Suppressor macrophage treated with lipopolysaccharide for 4 hours (primary cell): Measurements from ENCODE around the gene CCDC107.
"Not testable (repeated sequence)": the region's sequence is repeated elsewhere in the genome, so short reads cannot be mapped to it uniquely, and the experiment has no call there.

Experiments
- DNase-seq: peaks from one replicate; pipeline ENCODE4 v3.0.0-alpha.2; 2020

Gene CCDC107

DNA sequence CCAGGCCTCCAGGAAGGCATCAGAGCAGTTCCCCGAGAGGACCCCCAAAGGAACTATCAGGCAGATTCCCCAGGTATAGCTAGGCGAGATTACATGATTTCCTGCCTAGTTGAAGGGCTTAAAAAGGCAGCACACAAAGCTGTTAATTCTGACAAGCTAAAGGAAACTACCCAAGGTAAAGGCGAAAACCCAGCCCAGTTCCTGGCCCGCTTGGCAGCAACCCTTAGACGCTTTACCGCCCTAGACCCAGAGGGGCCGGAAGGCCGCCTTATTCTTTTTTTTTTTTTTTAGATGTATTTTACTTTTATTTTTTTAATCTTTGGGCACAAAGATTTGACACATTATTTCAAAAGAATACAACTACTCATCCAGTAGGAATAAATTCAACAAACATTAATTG lies 19.3 kb upstream of the CCDC107 start:
- DNase-seq: not testable (repeated sequence)

DNA sequence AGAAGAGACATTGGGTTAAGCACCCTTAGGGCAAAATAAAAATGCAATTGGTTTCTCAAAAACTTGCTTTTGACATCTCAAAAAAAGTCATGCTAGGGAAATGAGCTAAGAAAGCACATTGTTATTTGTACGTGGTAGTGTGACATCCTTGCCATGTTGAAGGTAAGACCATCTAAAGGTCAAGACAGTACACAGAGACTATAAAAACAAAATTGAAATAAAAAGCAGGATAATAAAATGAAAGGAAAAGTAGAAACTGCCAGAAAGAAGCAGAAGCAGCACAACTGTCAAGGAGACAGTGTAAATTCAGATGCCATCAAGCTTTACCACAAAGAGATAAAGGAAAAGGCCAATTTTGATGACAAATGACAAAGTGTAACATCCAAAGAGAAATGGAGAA lies 18.9 kb upstream of the CCDC107 start:
- peak; percentile 72 for DNase-seq

DNA sequence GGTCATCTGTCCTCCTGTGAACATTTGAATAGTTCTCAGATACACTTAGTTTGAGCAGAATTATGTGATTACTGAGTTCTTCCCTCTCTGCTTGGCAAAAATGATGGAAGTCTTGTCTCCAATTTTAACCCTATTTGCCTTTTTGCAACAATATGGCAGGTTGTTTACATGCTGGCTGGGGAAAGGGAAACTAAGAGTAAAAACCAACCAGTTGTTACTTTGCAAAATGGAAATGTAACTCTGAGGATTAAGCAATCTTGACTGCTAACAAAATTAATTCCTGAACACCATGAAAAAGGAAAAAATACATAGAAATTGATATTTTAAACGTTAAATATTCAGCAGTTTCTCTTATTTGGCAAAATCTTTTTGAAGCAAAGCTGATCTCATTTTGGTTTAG lies 18.5 kb upstream of the CCDC107 start:
- DNase-seq: peak; percentile 66

DNA sequence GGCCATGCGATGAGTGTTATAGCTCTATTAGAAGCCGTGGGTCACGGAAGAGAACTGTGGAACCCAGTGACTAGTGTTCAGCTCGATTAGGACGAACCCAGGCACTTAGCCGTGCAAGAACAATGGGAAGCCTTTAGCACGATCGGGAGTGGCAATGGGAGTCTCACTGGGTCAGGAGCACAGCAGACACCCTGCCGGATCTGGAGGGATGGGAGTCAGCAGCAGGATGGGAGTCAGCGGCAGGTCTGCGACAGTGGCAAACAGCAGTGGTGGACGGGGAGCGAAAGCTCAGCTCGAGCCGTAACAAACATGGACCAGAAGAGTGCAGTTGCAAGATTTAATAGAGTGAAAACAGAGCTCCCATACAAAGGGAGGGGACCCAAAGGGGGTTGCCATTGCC lies 17.7 kb upstream of the CCDC107 start:
- not testable (repeated sequence) for DNase-seq

DNA sequence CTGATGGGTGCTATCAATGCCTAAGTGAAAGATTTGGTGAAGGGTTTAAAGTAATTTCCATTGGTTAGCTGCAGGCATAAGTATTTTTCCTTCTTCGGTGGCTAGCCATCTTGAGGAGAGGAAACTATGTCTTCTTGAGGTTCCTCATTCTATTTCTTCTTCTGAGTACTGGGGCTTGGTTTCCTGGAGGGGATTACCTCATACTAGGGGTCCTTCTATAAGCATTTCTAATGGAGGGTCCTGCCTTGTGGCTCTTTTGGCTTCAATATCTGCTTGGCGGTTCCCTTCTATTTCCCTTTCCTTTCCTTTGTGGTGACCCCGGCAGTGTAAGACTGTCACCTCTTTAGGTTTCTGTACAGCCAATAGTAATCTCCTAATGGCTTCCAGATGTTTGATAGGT lies 16.6 kb upstream of the CCDC107 start:
- not testable (repeated sequence) for DNase-seq

DNA sequence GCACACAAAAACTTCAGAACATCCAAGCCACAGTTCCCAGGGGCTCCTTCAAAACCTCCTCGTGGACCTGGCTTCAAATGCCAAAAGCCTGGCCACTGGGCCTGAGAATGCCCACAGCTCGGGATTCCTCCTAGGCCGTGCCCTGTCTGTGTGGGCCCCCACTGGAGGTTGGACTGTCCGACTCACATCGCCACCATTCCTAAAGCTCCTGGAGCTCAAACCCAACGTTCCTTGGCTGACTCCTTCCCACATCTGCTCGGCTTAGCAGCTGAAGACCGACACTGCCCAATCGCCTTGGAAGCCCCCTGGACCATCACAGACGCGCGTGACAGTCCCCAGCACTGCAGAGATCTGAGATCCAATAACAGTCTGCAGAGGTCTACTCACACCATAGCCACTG lies 15.0 kb upstream of the CCDC107 start:
- DNase-seq: no peak

DNA sequence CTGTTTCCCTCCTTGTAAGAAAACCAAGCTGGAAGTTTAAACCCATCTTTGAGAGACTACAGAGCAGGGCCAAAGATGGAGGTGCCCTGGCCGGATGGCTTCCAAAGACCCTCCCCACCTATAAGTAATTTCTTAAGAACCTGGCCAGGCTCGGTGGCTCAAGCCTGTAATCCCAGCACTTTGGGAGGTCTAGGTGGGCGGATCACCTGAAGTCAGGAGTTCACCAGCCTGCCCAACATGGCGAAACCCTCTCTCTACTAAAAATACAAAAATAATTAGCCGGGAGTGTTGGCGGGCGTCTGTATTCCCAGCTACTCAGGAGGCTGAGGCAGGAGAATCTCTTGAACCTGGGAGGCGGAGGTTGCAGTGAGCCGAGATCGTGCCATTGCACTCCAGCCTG lies 12.4 kb upstream of the CCDC107 start:
- DNase-seq: not testable (repeated sequence)

DNA sequence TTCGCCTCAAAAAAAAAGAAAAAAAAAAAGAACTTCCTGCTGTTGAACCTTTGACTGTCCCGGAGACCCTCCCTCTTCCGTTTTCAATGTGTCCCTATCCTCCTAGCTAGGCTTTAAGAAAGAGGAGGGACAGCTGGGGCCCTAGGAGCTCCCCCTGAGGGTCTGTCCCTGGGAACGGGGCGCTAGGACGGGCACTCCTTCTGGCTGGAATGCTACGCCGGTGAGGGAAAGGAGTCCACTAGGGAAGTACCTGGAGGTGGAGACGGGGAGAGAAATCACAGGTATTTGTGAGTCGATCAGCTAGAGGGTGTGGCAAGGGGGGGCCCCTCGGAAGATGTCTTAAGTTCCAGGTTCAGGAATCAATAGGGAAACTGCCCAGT lies 11.9 kb upstream of the CCDC107 start:
- no peak for DNase-seq

DNA sequence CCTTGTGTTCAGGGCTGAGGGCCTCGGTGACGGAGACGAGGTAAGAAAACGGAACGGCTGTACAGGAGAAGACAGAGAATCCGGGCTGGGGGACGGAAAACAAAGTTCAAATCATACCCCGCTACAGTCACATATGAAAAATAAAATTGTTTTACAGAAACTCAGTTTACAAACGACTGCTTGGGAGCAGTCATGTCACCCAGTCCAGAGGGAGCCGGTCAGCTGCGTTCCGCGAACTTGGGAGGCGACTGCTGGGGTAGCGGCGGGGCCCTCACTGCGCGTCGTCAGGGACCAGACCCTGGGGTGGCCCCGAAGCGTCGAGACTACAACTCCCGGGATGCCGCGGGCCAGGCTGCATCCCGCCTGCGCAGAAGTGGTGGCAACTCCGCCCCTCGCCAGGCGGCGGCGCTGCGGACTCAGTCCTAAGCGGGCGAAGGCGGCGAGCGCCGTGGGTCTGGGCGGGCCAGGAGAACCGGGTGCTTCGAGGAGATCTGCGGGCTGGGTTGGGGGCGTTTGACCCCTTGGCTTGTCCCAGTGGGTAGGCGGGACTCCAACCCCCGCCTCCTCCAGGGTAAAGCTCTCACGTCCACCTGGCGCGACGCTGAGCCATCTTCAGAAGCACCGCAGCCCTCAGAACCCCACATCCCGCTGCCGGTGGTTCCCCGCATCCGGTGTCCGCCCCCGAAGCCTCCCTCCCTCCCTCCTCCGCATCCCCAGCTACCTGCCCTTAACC lies 11.4 kb upstream of the CCDC107 start:
- peak; percentile 97 for DNase-seq

DNA sequence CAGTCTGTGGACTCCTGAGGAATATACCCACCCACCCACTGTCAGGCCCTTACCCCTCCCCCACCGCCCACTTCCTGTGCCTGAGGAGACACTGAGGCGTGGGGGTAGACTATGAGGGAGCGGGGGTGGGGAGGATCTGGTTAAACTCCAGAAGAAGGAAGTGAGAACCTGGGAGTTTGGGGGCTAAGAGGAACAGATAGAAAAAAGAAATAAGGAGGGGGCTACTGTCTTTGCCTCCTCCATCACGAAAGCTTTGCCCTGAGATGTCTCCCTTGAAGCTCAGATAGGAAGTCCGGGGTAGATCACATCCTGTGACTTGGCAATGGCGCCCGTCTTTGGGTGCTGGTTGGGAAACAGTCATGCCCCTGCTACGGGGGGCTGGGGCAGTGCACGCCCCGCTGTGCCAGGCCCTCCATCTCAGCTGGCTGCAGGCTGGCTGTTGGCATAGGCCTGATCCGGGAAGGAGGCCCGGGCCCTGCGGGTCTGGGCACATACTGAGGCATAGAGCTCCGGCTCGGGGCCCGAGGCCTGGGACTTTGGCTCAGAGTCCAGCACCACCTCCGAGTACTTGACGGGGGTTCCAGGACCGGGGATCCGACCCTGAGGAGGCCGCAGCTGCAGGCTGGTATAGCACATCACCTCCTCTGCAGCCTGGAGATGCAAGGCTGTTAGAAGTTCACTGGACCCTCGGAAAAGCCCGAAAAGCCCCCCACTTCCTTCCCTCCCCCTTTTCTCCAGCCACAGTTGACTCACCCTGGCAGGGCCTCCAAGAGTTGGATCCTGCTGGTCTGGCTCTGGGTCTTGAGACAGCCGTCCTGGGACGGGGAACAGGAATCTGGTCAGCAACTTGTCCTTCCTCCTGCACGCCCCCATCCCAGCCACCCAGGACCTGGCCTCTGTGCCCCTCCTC lies 8.4 kb upstream of the CCDC107 start:
- peak; percentile 55 for DNase-seq

DNA sequence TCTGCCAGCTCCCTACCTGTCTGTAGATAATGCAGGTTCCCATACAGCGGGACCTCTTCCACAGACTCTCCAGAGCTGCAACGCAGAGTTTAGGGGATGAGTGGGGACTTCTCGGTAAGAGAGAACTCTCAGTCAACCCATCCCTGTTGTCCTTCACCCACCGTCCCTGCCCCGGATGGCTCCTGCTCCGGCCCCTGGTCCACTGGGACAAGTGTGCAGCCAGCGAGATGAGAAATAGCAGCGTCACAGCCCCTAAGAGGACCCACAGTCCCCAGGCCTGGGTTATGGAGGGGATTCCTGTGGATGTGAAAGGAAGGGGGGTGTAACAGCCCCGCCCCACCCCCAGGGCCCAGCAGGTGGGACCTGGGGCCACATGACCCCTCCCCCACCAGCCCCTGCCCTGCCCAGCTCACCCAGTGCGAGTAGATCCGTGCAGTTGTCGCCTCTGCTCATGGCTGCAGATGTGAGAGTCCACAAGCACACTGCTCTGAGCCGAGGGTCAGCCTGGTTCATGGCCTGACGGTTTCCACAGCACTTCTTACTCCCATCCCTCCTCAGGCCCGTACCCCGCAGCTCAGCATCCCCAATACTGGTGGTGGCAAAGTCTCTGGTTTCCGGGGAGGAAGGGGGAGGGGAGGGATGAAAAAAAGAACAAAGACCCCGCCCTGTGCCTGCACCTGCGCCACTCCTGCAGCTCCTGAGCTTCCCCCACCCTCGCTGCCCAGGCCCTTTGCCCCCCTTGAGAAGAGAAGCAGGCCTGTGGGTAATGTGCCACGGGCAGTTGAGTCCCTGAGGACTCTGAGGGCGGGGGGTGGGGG lies 7.5 kb upstream of the CCDC107 start, which contains the start of gene SIT1:
Gene SIT1 (minus strand): TSS at position 591 of the 818 bp plus-strand sequence. CDS start 78 bp downstream, at position 513.
- no peak for DNase-seq

DNA sequence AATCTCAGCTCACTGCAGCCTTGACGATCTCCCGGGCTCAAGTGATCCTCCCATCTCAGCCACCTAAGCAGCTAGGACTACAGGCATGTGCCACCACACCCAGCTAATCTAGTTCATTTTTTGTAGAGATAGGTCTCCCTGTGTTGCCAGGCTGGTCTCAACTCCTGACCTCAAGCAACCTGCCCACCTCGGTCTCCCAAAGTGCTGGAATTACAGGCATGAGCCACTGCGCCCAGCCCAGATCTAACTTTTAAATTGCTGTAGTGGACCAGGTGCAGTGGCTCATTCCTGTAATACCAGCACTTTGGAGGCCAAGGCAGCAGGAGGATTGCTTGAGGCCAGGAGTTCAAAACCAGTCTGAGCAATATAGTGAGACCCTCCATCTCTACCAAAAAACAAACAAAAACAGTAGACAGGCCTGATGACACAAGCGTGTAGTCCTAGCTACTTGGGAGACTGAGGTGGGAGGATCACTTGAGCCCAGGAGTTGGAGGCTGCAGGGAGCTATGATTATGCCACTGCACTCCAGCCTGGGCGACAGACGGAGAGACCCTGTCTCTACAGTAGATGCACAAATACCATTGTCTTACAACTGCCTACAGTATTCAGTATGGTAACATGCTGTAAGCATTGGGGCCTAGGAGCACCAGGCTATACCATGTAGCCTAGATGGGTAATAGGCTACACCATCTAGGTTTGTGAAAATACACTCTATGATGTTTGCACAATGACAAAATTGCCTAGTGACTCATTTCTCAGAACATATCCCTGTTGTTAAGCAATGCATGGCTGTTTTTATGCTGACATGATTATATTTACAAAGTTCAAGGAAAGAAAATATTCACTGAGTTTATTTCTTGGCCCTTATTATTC lies 5.9 kb upstream of the CCDC107 start:
- peak; percentile 87 for DNase-seq

DNA sequence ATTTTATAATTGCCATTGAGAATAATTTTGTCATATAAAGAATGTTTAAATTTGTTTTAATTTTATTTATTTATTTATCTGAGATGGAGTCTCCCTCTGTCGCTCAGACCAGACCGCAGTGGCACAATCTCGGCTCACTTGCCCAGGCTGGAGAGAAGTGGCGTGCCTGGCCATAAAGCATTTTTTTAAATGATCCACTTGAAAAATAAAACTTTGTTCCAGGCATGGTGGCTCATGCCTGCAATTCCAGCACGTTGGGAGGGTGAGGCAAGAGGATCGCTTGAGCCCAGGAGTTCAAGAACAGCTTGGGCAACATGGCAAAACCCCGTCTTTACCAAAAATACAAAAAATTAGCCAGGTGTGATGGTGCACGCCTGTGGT lies 5.3 kb upstream of the CCDC107 start:
- DNase-seq: no peak

DNA sequence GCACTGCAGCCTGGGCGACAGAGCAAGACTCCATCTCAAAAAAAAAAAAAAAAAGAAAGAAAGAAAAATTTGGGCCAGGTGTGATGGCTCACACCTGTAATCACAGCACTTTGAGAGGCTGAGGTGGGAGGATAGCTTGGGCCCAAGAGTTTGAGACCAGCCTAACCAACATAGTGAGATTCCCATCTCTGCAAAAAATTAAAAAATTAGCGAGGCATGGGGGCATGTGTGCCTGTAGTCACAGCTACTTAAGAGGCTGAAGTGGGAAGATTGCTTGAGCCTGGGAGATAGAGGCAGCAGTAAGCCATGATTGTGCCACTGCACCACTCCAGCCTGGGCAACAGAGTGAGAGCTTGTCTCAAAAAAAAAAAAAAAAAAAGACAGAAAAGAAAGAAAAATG lies 4.5 kb upstream of the CCDC107 start:
- no peak for DNase-seq

DNA sequence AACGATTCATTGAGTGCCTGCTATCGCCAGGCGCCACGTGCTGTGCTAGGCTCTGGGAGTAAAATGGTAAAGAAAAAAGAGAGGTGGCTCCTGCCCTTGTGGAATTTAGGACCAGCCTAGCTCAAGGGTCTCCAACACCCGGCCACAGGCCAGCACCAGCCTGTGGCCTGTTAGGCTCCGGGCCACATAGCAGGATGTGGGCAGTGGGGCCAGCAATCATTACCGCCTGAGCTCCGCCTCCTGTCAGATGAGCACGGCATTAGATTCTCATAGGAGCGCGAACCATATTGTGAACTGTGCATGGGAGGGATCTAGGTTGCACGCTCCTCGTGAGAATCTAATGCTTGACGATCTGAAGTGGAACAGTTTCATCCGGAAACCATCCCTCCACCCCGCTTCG lies 1.7 kb upstream of the CCDC107 start:
- DNase-seq: no peak

DNA sequence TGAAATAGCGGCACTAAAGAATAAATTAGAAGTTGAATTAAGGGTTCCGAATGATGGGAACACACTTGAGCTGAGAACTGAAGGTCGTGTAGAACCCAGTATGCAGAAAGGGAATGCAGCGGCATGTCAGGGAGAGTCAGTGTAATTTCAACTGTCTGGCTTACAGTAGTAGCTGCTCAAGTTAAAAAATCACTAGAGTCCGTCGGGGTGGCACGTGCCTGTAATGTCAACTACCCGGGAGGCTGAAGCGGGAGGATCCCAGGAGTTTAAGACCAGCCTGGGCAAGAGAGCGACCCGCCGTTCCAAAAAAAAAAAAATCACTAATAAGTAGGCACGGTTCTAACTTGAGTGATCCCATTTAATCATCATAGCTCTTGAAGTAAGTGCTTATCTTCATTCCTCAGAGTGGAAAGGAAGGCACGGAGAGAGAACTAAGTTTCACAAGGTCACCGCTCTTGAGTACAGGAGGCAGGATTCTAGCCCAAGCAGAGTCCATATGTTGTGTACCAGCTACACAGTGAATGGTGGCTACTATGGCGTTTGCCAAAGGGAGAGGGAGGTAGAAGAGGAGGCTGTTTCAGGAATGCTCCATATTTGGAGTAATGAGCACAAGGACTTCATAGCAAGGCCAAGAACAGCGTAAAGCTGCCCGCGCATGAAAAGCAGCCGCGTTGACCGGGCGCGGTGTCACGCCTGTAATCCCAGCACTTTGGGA lies 1.1 kb upstream of the CCDC107 start:
- DNase-seq: no peak

DNA sequence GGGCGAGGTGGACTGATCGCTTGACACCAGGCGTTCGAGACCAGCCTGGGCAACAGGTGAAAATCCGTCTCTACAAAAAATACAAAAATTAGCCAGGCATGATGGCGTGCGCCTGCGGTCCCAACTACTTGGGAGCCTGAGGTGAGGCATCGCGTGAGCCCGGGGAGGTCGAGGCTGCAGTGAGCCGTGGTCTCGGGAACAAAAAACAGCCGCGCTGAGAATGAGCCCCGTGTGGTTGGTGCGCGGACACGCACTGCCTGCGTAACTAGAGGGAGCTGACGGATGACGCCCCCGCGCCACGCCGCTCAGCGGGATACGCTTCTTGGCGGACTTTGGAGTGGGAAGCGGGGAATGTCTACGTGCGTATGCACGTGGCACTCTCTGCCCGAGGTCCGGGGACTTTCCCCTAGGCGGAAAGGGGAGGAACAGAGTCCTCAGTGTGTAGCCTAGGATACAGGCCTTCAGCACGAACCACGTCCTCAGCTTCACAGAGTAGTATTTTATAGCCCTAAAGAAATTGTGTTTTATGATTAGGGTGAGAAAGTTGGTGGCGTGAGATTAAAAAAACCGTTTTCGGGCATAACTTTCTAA lies 451 bp upstream of the CCDC107 start, which contains the start of gene RMRP:
Gene RMRP (minus strand): TSS at position 474 of the 591 bp plus-strand sequence.
- DNase-seq: peak; percentile 99

DNA sequence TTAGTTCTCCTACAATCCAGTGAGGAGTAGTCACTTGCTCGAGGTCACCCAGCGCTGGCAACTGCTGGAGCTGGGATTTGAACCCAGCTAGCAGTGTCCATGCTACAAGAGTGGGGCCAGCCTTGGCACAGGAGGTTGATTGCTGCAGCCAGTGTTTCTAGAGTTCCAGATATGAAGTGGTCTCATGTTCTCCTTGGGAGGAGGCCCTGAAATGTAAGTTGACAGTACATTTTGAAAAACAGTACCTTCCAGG lies 802 bp downstream of the CCDC107 start:
- DNase-seq: peak; percentile 35

DNA sequence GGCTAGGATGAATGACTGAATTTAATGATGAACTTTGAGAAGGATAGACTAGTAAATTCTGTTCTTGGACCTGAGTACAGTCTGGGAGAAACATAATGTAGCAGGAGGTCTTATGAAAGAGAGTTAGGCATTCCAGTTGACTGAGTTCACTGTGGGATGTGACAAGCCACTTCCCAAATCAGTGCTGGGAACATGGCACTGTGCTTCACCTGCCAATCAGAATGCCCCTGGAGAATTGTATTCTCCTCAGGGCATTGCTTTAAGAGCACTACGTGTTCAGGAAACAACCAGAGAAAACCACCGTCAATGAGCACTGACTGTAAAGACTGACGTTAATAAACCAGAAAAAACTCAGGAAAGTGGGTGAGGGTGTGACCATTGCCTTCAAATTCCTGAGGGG lies 1.2 kb downstream of the CCDC107 start:
- DNase-seq: no peak

DNA sequence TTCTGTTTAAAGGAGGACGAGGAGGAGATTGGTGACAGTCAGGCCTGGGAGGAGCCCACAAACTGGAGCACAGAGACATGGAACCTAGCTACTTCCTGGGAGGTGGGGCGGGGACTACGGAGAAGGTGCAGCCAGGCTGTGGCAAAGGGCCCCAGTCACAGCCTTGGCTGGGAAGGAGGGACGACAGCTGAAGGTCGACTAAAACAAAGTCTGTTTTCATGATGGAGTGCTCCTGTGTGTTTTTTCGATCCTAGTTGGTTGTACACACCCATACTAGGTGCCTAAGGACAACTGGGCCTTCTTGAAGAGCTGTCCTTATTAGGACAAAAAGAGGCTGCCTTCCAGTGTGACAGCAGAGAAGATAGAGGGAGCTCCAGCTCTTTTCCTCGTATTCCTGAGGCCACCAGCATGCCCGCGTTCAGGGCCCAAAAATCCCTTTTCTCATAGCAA lies 2.9 kb downstream of the CCDC107 start:
- DNase-seq: no peak

DNA sequence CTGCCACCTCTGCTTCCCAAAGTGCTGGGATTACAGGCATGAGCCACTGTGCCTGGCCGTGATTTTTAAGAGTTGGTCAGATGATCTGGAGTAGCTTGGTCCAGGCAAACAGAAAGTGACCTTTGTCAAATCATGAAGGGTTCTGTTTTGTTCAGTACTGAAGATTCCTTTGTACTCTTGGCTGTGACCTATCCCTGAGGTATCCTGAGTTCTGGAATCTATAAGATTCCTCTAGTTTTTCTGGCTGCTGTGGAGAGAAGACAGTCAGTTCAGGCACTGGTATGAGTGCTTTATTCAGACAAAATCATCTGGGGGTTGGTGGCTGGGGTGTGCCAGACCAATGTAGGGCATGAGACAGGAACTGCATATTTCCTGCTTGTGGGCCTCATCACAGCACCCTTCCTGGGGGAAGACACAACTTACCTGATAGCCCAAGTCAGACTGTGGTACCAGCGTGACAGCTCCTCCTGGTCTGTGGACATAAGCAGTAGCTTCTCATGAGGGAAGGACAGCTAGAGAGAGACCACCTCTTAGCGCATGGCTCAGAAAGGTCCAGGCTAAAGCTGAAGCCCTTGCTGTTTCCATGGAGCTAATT lies 3.8 kb downstream of the CCDC107 start:
- DNase-seq: no peak
